HepG2 (cell line): Measurements from ENCODE around the gene PTS. TPM values are rescaled to one million over a fixed set of nuclear protein-coding genes. Genes with fewer than 3 reads are reported as not detected.

Experiments
- ATAC-seq: fragments of 200-7000 bp; cut with Tn5 transposase; 3 replicates; pipeline ENCODE4 v1.9.1; 2020; ENCODE audit warnings: mild to moderate bottlenecking, moderate library complexity
- BruUV-seq: library from RNA; stranded (reverse); fragments of 400-500 nt; replicated peaks from 2 replicates; lab custom pipeline; 2021; lab: Mats Ljungman, UMichigan
- CTCF ChIA-PET: fragments of 300-600 bp; formaldehyde crosslinking; extraction: SDS; loops from one replicate; lab custom pipeline; 2021; ENCODE audit warnings: low total read pairs, inconsistent platforms, low intra/inter-chr PET ratio; lab: Yijun Ruan, JAX
- POLR2A ChIA-PET: fragments of 350-600 bp; sonication (Branson Sonifier 250); formaldehyde crosslinking; loops from one replicate; lab custom pipeline; 2020; ENCODE audit warnings: antibody characterized with exemption, inconsistent platforms; lab: Yijun Ruan, JAX
- DNase-seq: peaks from one replicate; pipeline ENCODE4 v3.0.0-alpha.2; 2015; ENCODE audit warnings: low spot score
- FAIRE-seq: peaks from 3 replicates; lab custom pipeline; 2011; peaks lifted over from hg19 to GRCh38; lab: Jason Lieb, UNC
- H2AFZ ChIP-seq: one replicate; pipeline ENCODE4 v1.6.1; 2011; ENCODE audit warnings: low read length, inconsistent platforms
- H3K27ac ChIP-seq: fragments of 300-600 bp; 3 replicates; pipeline ENCODE4 v1.8.0; 2011; ENCODE audit warnings: mixed run types, mild to moderate bottlenecking, mixed read lengths, low read length, inconsistent platforms; ENCODE audit not compliant: insufficient read depth; ENCODE audit errors: extremely low read length
- H3K27me3 ChIP-seq, 2 experiments: fragments of 200-600 bp in 1 of 2; 2 replicates in 1 of 2; 3 replicates in 1 of 2; pipeline versions ENCODE4 v1.6.0 to v1.8.0; 2011; ENCODE audit warnings: low read length in 2 of 2, mild to moderate bottlenecking in 2 of 2, moderate library complexity in 2 of 2, inconsistent platforms in 1 of 2; ENCODE audit not compliant: insufficient read depth in 2 of 2, control insufficient read depth in 1 of 2
- H3K36me3 ChIP-seq, 2 experiments: fragments of 200-600 bp in 1 of 2; replicated peaks in 1 of 2; 2 replicates in 1 of 2; 3 replicates in 1 of 2; pipeline versions ENCODE4 v1.5.1 to v1.8.0; 2011; ENCODE audit warnings: low read length in 2 of 2, inconsistent platforms in 1 of 2; ENCODE audit not compliant: insufficient read depth in 2 of 2, control insufficient read depth in 1 of 2
- H3K4me1 ChIP-seq: 2 replicates; pipeline ENCODE4 v1.5.1; 2012; ENCODE audit warnings: low read length, inconsistent platforms; ENCODE audit not compliant: insufficient read depth
- H3K4me2 ChIP-seq: 2 replicates; pipeline ENCODE4 v1.6.0; 2011; ENCODE audit warnings: low read depth, low read length, inconsistent platforms
- H3K4me3 ChIP-seq, 3 experiments: fragments of 200-600 bp in 1 of 3; sonication (generic), shearing (Covaris generic) in 1 of 3; replicated peaks in 1 of 3; 2 replicates each; pipeline ENCODE4 v1.5.1; 2011 to 2016; ENCODE audit warnings: low read length in 3 of 3, inconsistent platforms in 2 of 3, low read depth in 2 of 3, mild to moderate bottlenecking in 2 of 3, control low read depth in 1 of 3, mixed read lengths in 1 of 3; ENCODE audit not compliant: insufficient read depth in 1 of 3
- H3K79me2 ChIP-seq: one replicate; pipeline ENCODE4 v1.6.1; 2011; ENCODE audit warnings: low read length, inconsistent platforms; ENCODE audit not compliant: insufficient read depth
- H3K9ac ChIP-seq: 2 replicates; pipeline ENCODE4 v1.6.0; 2011; ENCODE audit warnings: mild to moderate bottlenecking, low read depth, low read length, inconsistent platforms; ENCODE audit not compliant: insufficient read depth
- H3K9me3 ChIP-seq: 2 replicates; pipeline ENCODE4 v1.5.1; 2012; ENCODE audit warnings: mild to moderate bottlenecking, low read length
- H4K20me1 ChIP-seq: 2 replicates; pipeline ENCODE4 v1.6.0; 2011; ENCODE audit warnings: inconsistent platforms, mild to moderate bottlenecking, low read length, moderate library complexity; ENCODE audit not compliant: insufficient read depth
- HCFC1 ChIP-seq: fragments of 150-350 bp; IDR thresholded peaks from 2 replicates; pipeline ENCODE4 v1.6.1; 2014; ENCODE audit warnings: low read depth, low read length
- HNF4A ChIP-seq: sonication (generic); formaldehyde crosslinking; IDR thresholded peaks from 2 replicates; pipeline ENCODE4 v1.4.0; 2020; ENCODE audit warnings: missing genetic modification reagents
- MAF1 ChIP-seq: sonication (generic); formaldehyde crosslinking; IDR thresholded peaks from 2 replicates; pipeline ENCODE4 v1.5.0; 2020; ENCODE audit warnings: missing genetic modification reagents, borderline replicate concordance
- NFRKB ChIP-seq: fragments of 450-650 bp; IDR thresholded peaks from 2 replicates; pipeline ENCODE4 v1.6.1; 2017
- TBL1XR1 ChIP-seq: fragments of 150-350 bp; IDR thresholded peaks from 2 replicates; pipeline ENCODE4 v1.6.1; 2014; ENCODE audit warnings: borderline replicate concordance, low read length; ENCODE audit not compliant: partially characterized antibody
- ZNF674 ChIP-seq: sonication (generic); formaldehyde crosslinking; IDR thresholded peaks from 2 replicates; pipeline ENCODE4 v1.5.0; 2020; ENCODE audit warnings: low read depth, mild to moderate bottlenecking, missing genetic modification reagents
- ZSCAN29 ChIP-seq: sonication (generic); formaldehyde crosslinking; conservative IDR thresholded peaks from 2 replicates; pipeline ENCODE4 v1.4.0; 2020; ENCODE audit warnings: mild to moderate bottlenecking, missing genetic modification reagents
- WGBS: methylation state at CpG from one replicate; pipeline ENCODE4 v1.1.6; 2017; ENCODE audit warnings: low lambda C conversion rate; 5-methylcytosine and 5-hydroxymethylcytosine counted together
- in situ Hi-C: cut with HindIII; loops from 2 replicates; pipeline ENCODE4 v1.10.0; 2017; ENCODE audit warnings: low pct_unique_long_range_greater_than_20kb; ENCODE audit not compliant: extremely low pct_ligation_motif_present
- intact Hi-C: fragments of 100-400 bp; cut with micrococcal nuclease; formaldehyde crosslinking; loops from one replicate; pipeline ENCODE4 v1.10.0; 2022; ENCODE audit not compliant: unreplicated experiment
- polyA plus RNA-seq, 8 experiments: library from polyadenylated mRNA; depleted of rRNA in 3 of 8; stranded (reverse) in 7 of 8; unstranded in 1 of 8; fragments of >200 nt; fragmentation: Illumina TruSeq in 4 of 8; extraction: Trizol in 4 of 8; gene quantifications; 2 replicates each; pipeline versions ENCODE4 v1.2.1 to v1.2.3, GENCODE V29; 2011 to 2016; ENCODE audit warnings: low read depth in 4 of 8, missing spikeins in 1 of 8, mixed read lengths in 1 of 8; ENCODE audit not compliant: insufficient read depth in 1 of 8
- total RNA-seq, 5 experiments: library from RNA; depleted of rRNA; stranded (reverse); fragments of >200 nt; fragmentation: Illumina TruSeq; extraction: Trizol; gene quantifications; 2 replicates each; pipeline ENCODE4 v1.2.3, GENCODE V29; 2016; ENCODE audit warnings: low read depth in 1 of 5
- TF ChIP-seq, protein P1 (sequence below): sonication (generic); formaldehyde crosslinking; IDR thresholded peaks from 2 replicates; pipeline ENCODE4 v1.5.0; 2020; ENCODE audit warnings: missing genetic modification reagents
- TF ChIP-seq, protein P2 (sequence below), 2 experiments: sonication (generic) in 1 of 2; formaldehyde crosslinking in 1 of 2; IDR thresholded peaks; 2 replicates each; pipeline versions ENCODE4 v1.4.0 to v1.6.1; 2016 to 2020; ENCODE audit warnings: borderline replicate concordance in 1 of 2, low read depth in 1 of 2, mild to moderate bottlenecking in 1 of 2, missing genetic modification reagents in 1 of 2
- TF ChIP-seq, protein P3 (sequence below): sonication (generic); formaldehyde crosslinking; conservative IDR thresholded peaks from 2 replicates; pipeline ENCODE4 v1.4.0; 2020; ENCODE audit warnings: mild to moderate bottlenecking, missing genetic modification reagents, moderate library complexity
- TF ChIP-seq, protein P4 (sequence below): IDR thresholded peaks from 2 replicates; pipeline ENCODE4 v1.6.1; 2016; ENCODE audit warnings: missing biosample characterization, missing genetic modification reagents, low read depth

Gene PTS
- total and polyA plus RNA-seq, 2 of the 13 experiments (the other 11 are each of a cell fraction or from before 2014, with no cell fraction given): 33.6 to 49.3 TPM

DNA sequence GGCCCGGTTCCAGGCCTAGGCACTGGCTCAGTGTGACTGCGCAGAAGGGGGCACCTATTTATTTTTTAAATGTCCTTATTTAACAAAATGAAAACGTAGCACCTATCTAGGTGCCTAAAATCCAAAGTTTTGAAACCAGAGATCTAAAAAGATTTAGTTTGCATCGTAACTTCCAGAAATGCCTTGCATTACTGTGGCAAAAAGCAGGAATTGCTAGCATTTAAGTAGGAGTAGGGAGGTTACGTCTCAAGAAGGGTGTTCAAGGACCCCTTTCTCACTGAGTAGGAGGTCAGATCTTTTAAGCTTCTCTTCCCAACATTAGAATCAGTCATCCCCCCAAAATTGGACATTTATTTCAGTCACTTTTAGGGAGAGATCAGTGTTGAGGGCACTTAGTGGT, 42.2 kb downstream of the PTS start:
- H3K9me3 ChIP-seq: no peaks in the 10 kb centered on the region
- H3K4me2 ChIP-seq: no peak overlapping the region
- H3K4me3 ChIP-seq: no peak overlapping the region
- intact Hi-C loops: no loop called here
- H3K27ac ChIP-seq: no peak overlapping the region
- H3K9ac ChIP-seq: no peak overlapping the region
- ATAC-seq (no peak), FAIRE-seq (no peak), DNase-seq (no peak)
- WGBS: 83% methylated on average over 5 of the region's 5 CpGs
- POLR2A ChIA-PET: interaction anchor here (0.9 kb wide), 1 partner anchor 43 kb away, joined by 3 read pairs; the partner anchor contains the start of gene PTS
- no peaks in the 10 kb centered on the region for H4K20me1 ChIP-seq
- CTCF ChIA-PET: no interaction called here
- H3K27me3 ChIP-seq: no peaks in the 10 kb centered on the region
- H3K36me3 ChIP-seq: no peaks in the 10 kb centered on the region
- H2AFZ ChIP-seq: no peak overlapping the region
- no peaks in the 10 kb centered on the region for H3K79me2 ChIP-seq
- no peak for TF ChIP-seq ZSCAN29 (CRISPR knock-in tag)
- TF ChIP-seq, protein P1, sequence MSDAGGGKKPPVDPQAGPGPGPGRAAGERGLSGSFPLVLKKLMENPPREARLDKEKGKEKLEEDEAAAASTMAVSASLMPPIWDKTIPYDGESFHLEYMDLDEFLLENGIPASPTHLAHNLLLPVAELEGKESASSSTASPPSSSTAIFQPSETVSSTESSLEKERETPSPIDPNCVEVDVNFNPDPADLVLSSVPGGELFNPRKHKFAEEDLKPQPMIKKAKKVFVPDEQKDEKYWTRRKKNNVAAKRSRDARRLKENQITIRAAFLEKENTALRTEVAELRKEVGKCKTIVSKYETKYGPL (CRISPR knock-in tag): no peak
- no peak for TF ChIP-seq TBL1XR1
- no peak for TF ChIP-seq MAF1 (CRISPR knock-in tag)
- TF ChIP-seq, protein P2, sequence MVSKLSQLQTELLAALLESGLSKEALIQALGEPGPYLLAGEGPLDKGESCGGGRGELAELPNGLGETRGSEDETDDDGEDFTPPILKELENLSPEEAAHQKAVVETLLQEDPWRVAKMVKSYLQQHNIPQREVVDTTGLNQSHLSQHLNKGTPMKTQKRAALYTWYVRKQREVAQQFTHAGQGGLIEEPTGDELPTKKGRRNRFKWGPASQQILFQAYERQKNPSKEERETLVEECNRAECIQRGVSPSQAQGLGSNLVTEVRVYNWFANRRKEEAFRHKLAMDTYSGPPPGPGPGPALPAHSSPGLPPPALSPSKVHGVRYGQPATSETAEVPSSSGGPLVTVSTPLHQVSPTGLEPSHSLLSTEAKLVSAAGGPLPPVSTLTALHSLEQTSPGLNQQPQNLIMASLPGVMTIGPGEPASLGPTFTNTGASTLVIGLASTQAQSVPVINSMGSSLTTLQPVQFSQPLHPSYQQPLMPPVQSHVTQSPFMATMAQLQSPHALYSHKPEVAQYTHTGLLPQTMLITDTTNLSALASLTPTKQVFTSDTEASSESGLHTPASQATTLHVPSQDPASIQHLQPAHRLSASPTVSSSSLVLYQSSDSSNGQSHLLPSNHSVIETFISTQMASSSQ (IDR thresholded peaks at IDR 0.05; ENCODE audit: low read depth): no peak
- TF ChIP-seq, protein P2 (CRISPR knock-in tag; IDR thresholded peaks at IDR 0.05; ENCODE audit: borderline replicate concordance): no peak
- no peak for TF ChIP-seq NFRKB
- no peak for TF ChIP-seq HNF4A
- TF ChIP-seq HCFC1: no peak
- TF ChIP-seq ZNF674 (CRISPR knock-in tag): no peak
- TF ChIP-seq, protein P3, sequence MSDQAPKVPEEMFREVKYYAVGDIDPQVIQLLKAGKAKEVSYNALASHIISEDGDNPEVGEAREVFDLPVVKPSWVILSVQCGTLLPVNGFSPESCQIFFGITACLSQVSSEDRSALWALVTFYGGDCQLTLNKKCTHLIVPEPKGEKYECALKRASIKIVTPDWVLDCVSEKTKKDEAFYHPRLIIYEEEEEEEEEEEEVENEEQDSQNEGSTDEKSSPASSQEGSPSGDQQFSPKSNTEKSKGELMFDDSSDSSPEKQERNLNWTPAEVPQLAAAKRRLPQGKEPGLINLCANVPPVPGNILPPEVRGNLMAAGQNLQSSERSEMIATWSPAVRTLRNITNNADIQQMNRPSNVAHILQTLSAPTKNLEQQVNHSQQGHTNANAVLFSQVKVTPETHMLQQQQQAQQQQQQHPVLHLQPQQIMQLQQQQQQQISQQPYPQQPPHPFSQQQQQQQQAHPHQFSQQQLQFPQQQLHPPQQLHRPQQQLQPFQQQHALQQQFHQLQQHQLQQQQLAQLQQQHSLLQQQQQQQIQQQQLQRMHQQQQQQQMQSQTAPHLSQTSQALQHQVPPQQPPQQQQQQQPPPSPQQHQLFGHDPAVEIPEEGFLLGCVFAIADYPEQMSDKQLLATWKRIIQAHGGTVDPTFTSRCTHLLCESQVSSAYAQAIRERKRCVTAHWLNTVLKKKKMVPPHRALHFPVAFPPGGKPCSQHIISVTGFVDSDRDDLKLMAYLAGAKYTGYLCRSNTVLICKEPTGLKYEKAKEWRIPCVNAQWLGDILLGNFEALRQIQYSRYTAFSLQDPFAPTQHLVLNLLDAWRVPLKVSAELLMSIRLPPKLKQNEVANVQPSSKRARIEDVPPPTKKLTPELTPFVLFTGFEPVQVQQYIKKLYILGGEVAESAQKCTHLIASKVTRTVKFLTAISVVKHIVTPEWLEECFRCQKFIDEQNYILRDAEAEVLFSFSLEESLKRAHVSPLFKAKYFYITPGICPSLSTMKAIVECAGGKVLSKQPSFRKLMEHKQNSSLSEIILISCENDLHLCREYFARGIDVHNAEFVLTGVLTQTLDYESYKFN (CRISPR knock-in tag): no peak
- TF ChIP-seq, protein P4, sequence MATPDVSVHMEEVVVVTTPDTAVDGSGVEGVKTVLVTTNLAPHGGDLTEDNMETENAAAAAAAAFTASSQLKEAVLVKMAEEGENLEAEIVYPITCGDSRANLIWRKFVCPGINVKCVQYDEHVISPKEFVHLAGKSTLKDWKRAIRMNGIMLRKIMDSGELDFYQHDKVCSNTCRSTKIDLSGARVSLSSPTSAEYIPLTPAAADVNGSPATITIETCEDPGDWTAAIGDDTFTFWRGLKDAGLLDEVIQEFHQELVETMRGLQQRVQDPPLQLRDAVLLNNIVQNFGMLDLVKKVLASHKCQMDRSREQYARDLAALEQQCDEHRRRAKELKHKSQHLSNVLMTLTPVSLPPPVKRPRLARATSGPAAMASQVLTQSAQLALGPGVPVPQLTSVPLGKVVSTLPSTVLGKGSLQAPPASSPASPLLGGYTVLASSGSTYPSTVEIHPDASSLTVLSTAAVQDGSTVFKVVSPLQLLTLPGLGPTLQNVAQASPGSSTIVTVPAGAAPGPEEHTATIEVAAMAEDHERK (CRISPR knock-in tag): no peak
- TF ChIP-seq, all 625 proteins: peak for 0
- in situ Hi-C loops: no loop called here
- peaks cover 36% of the 10 kb centered on the region for H3K4me1 ChIP-seq
- BruUV-seq: no TSS peak
